SK-N-MC (cell line): ENCODE results near the gene UQCC2.

Experiments used
- EZH2 ChIP-seq: fragments of 200-600 bp; sonication (generic); IDR thresholded peaks from one replicate; pipeline ENCODE4 v1.6.1; 2017; ENCODE audit warnings: antibody characterized with exemption
- POLR2AphosphoS5 ChIP-seq: IDR thresholded peaks from 2 replicates; pipeline ENCODE4 v1.6.1; 2012; ENCODE audit warnings: mild to moderate bottlenecking, low read depth, low read length, borderline replicate concordance

DNA sequence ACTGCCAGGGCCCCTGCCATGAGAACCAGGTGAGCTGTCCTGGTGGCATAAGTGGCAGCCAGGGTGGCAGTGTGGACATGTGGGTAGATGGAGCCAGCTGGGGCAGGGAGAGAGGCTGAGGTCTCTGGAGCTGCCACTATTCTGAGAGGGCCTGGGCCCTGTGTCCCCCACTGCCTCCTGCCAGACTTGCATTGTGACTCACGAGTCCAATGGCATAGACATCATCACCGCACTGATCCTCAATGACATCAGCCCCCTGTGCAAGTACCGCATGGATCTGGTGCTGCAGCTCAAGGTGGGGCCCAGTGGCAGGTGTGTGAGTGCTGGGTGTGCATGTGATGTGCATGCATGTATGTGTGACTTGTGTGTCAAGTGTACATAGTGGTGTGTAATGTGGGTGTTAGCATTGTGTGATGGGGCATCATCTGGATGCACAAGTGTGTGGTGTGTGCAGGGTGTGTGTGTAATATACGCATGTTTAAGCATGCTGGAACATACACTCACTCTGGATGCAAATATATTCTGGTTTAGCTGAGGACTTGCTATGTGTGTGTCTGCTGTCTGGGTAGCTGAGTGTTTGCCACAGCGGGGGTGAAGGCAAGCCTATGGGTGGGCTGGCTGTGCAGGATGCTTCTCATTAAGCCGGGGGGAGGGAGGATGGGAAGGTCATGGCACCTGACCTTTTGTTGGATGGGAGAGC lies 25.1 kb downstream of the UQCC2 start:
- TF ChIP-seq POLR2AphosphoS5 (no peak), EZH2 (no peak)
